Upper lobe of left lung (tissue), 4 donors: ENCODE data around the gene MFSD6.

Source experiments
- EP300 ChIP-seq, 4 donors: sonication (generic); formaldehyde crosslinking; IDR thresholded peaks; one replicate each; pipeline ENCODE4 v1.5.1; 2017; ENCODE audit warnings: antibody characterized with exemption in 4 of 4, control low read depth in 2 of 4
- POLR2A ChIP-seq, 4 donors: fragments of 450-650 bp; IDR thresholded peaks; one replicate each; pipeline ENCODE4 v1.5.1; 2016 to 2017; ENCODE audit warnings: antibody characterized with exemption in 4 of 4, mild to moderate bottlenecking in 2 of 4
- POLR2AphosphoS5 ChIP-seq, 2 donors: sonication (generic); formaldehyde crosslinking; IDR thresholded peaks; one replicate each; pipeline ENCODE4 v1.5.1; 2017; ENCODE audit warnings: antibody characterized with exemption in 2 of 2
- TF ChIP-seq, protein P1 (sequence below), 6 experiments: fragments of 450-650 bp in 4 of 6; fragments of 200-600 bp in 2 of 6; sonication (generic) in 2 of 6; IDR thresholded peaks; one replicate each; pipeline ENCODE4 v1.5.1; 2016 to 2019; ENCODE audit warnings: antibody characterized with exemption in 6 of 6

GRCh38 chr2:190466819-190467446 is 58.8 kb downstream of the MFSD6 start:
- TF ChIP-seq POLR2A (IDR thresholded peaks at IDR 0.05): no peak
- TF ChIP-seq POLR2AphosphoS5 (IDR thresholded peaks at IDR 0.05): no peak
- TF ChIP-seq, protein P1, sequence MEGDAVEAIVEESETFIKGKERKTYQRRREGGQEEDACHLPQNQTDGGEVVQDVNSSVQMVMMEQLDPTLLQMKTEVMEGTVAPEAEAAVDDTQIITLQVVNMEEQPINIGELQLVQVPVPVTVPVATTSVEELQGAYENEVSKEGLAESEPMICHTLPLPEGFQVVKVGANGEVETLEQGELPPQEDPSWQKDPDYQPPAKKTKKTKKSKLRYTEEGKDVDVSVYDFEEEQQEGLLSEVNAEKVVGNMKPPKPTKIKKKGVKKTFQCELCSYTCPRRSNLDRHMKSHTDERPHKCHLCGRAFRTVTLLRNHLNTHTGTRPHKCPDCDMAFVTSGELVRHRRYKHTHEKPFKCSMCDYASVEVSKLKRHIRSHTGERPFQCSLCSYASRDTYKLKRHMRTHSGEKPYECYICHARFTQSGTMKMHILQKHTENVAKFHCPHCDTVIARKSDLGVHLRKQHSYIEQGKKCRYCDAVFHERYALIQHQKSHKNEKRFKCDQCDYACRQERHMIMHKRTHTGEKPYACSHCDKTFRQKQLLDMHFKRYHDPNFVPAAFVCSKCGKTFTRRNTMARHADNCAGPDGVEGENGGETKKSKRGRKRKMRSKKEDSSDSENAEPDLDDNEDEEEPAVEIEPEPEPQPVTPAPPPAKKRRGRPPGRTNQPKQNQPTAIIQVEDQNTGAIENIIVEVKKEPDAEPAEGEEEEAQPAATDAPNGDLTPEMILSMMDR (IDR thresholded peaks at IDR 0.05): no peak
- no peak for TF ChIP-seq EP300 (IDR thresholded peaks at IDR 0.05)
